GM12801 (cell line): ENCODE measurements around the gene MIPOL1.

Experiments
- CTCF ChIP-seq: IDR thresholded peaks from one replicate; pipeline ENCODE4 v1.5.1; 2011; ENCODE audit warnings: control low read depth; ENCODE audit not compliant: insufficient read length; ENCODE audit errors: extremely low read depth

The MIPOL1 gene

GRCh38 chr14:37587881-37588666 lies 390.3 kb downstream of the MIPOL1 start:
- TF ChIP-seq CTCF, result no peak

- TF ChIP-seq CTCF, result no peak
Measured at GRCh38 chr14:37588667-37588955, 390.9 kb downstream of the MIPOL1 start.

- TF ChIP-seq CTCF, result no peak
Measured at GRCh38 chr14:37588956-37589714, 391.4 kb downstream of the MIPOL1 start.

- no peak for TF ChIP-seq CTCF
Measured at GRCh38 chr14:37589715-37590427, 392.1 kb downstream of the MIPOL1 start.

- no peak for TF ChIP-seq CTCF
Measured at GRCh38 chr14:37590428-37591139, 392.8 kb downstream of the MIPOL1 start.

GRCh38 chr14:37591311-37591940 lies 393.7 kb downstream of the MIPOL1 start:
- no peak for TF ChIP-seq CTCF

- TF ChIP-seq CTCF, result no peak
Measured at GRCh38 chr14:37591941-37592481, 394.3 kb downstream of the MIPOL1 start.
